ENCODE data around the gene TNNI3K.

DNA sequence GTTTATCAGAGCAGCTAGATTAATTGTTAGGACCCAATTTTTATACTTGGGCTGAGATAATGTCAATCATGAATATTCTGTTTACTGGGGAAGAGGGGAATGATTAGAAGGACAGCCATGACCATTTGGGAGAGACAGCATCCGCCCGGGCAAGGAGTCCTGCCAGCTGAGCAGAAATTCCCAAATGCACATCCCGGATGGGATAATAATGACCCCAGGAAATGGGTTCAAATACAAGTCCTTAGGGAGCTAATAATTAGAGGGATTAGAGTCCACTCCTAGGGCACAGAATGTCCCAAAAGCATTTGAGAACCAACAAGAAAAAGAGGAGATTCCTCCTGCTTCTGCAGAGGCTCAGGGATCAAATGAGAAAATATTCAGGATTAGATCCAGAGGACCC lies 161.3 kb downstream of the TNNI3K start:
- no peak for TF ChIP-seq SUZ12 (IDR thresholded peaks at IDR 0.05; ENCODE audit: extremely low read depth, insufficient read depth, insufficient read length)
- TF ChIP-seq YY1 (IDR thresholded peaks at IDR 0.05; ENCODE audit: insufficient read depth, insufficient read length) = no peak
- TF ChIP-seq ZNF274 (IDR thresholded peaks at IDR 0.05; ENCODE audit: low read depth, low read length) = no peak
